WI38 (cell line): Measurements from ENCODE around the gene CALN1.

ENCODE experiments used
- H3K4me3 ChIP-seq: 2 replicates; pipeline ENCODE4 v1.5.1; 2011; ENCODE audit warnings: low read depth, mild to moderate bottlenecking, control low read depth, low read length
- TF ChIP-seq, protein P1 (sequence below): IDR thresholded peaks from 2 replicates; pipeline ENCODE4 v1.5.1; 2012; ENCODE audit warnings: low read depth, mild to moderate bottlenecking, control low read depth, low read length

CALN1 gene

DNA sequence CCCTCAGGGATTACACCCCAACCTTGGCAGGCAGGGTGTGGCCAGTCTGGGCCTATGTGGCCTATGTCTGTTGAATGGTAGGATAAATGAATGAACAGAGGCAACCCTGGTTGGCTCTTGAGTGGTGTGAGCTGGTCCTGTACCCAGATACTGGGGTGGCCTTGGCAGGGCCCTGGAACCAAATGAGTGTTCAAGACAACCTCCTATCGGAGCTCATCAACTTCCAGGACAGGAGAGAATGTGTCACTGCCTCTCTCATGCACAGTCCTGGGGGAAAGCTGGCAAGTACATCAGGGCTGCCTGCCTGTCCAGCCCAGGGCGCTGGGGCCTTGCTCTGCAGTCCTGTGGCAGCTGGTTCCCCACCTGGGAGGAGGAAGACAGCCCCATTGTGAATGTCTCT lies 271.6 kb downstream of the CALN1 start:
- TF ChIP-seq, protein P1, sequence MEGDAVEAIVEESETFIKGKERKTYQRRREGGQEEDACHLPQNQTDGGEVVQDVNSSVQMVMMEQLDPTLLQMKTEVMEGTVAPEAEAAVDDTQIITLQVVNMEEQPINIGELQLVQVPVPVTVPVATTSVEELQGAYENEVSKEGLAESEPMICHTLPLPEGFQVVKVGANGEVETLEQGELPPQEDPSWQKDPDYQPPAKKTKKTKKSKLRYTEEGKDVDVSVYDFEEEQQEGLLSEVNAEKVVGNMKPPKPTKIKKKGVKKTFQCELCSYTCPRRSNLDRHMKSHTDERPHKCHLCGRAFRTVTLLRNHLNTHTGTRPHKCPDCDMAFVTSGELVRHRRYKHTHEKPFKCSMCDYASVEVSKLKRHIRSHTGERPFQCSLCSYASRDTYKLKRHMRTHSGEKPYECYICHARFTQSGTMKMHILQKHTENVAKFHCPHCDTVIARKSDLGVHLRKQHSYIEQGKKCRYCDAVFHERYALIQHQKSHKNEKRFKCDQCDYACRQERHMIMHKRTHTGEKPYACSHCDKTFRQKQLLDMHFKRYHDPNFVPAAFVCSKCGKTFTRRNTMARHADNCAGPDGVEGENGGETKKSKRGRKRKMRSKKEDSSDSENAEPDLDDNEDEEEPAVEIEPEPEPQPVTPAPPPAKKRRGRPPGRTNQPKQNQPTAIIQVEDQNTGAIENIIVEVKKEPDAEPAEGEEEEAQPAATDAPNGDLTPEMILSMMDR, result no peak
- H3K4me3 ChIP-seq, result no peak overlapping the region

DNA sequence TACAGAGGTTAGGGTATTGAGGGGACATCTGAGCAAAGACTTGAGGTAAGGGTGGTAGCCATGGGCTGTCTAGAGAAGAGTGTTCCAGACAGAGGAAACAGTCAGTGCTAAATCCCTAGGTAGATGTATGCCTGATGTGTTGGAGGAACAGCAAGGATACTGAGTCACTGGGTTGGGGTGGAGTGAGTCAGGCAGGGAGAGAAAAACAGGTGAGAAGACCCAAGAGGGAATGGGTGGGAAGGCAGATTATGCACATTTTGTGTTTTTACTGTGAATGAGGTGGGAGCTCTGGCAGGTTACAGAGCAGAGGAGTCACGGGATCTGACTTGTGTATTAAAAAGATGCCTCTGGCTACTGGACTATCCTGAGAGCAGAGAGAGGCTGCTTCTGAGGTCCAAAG lies 285.0 kb downstream of the CALN1 start:
- TF ChIP-seq, protein P1, result no peak
- no peak overlapping the region for H3K4me3 ChIP-seq

DNA sequence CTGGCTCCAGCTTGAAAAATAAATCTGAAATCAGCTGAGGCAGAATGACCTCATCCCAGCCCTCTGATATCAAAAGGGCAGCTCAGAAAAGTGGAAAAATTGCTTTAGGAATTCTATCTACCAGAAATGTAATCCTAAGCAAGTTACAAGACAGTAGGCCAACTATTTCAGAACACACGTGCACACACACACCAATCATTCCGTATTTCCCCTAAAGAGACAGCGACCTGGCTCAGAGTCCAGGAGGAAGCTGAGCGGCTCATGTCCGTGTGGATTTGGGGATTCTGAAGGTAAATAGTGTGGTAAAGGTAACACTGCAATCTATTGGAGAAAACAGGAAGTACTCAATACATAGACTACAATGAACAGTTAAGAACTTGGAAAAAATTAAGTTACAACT lies 288.2 kb downstream of the CALN1 start:
- no peak overlapping the region for H3K4me3 ChIP-seq
- TF ChIP-seq, protein P1, result no peak

DNA sequence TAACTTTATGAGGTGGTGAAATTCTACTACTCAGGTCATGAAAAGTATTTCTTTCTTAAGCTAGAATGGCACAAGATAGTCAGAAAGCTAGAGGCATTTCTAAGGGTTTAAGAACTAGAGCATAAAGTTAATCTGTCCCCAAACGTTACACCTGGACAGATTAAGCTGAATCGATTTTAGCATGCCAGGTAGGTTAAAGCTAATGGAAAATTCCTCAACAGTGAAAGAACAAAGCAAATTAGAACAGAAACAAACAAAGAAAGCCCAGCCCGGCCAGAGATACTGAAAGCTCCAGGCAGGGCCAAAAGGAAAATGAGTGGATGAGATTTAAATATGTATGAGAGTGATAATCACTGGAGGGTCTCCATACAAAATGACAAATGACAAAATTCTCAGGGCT lies 293.8 kb downstream of the CALN1 start:
- TF ChIP-seq, protein P1, result no peak
- no peak overlapping the region for H3K4me3 ChIP-seq

DNA sequence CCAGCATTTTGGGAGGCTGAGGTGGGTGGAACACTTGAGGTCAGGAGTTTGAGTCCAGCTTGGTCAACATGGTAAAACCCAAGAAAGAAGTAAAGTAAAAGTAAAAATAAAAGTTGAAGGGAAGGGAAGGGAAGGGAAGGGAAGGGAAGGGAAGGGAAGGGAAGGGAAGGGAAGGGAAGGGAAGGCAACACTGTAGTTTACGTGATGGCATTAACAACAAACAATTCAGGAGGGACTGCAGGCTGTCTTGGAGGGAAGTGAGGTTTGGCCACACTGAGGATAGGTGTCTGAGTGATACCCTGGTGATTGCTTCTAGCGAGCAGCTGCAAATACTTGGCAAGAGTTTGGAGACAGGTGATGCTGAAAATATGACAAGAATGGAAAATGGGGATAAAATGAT lies 298.0 kb downstream of the CALN1 start:
- H3K4me3 ChIP-seq, result no peak overlapping the region
- TF ChIP-seq, protein P1, result no peak

DNA sequence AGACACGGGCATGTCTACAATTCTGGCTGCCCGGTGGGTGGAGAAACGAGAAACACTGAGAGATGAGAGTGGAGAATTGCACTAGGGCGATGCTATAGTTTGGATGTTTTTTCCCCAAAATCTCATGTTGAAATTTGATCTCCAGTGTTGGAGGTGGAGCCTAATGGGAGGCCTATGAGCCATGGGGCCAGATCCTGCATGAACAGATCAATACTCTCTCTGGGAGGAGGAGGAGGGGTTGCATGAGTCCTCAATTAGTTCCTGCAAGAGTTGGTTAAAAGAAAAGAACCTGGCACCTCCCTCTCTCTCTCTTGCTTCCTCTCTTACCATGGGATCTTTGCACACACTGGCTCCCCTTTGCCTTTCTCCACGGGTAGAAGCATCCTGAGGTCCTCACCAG lies 299.1 kb downstream of the CALN1 start:
- no peak overlapping the region for H3K4me3 ChIP-seq
- TF ChIP-seq, protein P1, result no peak

DNA sequence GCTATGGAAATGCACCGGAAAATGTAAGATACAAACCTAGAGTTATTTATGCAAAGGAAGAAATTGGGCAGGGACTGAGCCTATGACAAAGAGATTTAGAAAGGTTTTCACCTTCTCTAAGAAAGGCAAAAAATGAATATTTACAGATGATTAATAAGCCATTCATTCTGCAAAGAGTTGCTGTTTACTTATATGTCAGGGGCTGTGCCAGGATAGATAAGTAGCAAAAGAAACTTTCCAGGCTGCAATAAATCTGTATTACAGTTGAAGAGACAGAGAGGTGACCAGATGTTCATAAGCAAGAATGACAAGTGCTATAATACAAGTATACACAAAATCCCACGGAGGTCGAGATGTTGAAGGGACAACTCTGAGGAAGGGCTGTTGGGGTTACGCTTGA lies 299.6 kb downstream of the CALN1 start:
- TF ChIP-seq, protein P1, result no peak
- H3K4me3 ChIP-seq, result no peak overlapping the region
